ENCODE measurements around the gene RPH3AL.
"Not testable (repeated sequence)": the region's sequence is repeated elsewhere in the genome, so short reads cannot be mapped to it uniquely, and the experiment has no call there.

The RPH3AL gene

GRCh38 chr17:282000-282911 is 70.4 kb downstream of the RPH3AL start:
- DNase-seq (no peak), ATAC-seq (no peak)

- ATAC-seq (no peak), DNase-seq (no peak)
Observed at GRCh38 chr17:281365-281999, 71.1 kb downstream of the RPH3AL start.

- ATAC-seq (no peak), DNase-seq (no peak)
Observed at GRCh38 chr17:280901-281300, 71.7 kb downstream of the RPH3AL start.

- ATAC-seq (no peak), DNase-seq (no peak)
Observed at GRCh38 chr17:280216-280615, 72.4 kb downstream of the RPH3AL start.

- DNase-seq (no peak), ATAC-seq (no peak)
Observed at GRCh38 chr17:279776-280175, 72.8 kb downstream of the RPH3AL start.

GRCh38 chr17:279331-279730 is 73.3 kb downstream of the RPH3AL start:
- DNase-seq: no peak
- ATAC-seq: no peak

GRCh38 chr17:278676-279059 is 73.9 kb downstream of the RPH3AL start:
- ATAC-seq: no peak
- no peak for DNase-seq

- ATAC-seq: no peak
Observed at GRCh38 chr17:278055-278675, 74.4 kb downstream of the RPH3AL start.

GRCh38 chr17:274902-275301 is 77.7 kb downstream of the RPH3AL start:
- DNase-seq (no peak), ATAC-seq (no peak)

More at GRCh38 chr17:278055-278675, 74.4 kb downstream of the RPH3AL start:
- DNase-seq: no peak

- ATAC-seq: no peak
Observed at GRCh38 chr17:273981-274832, 78.4 kb downstream of the RPH3AL start.

GRCh38 chr17:272856-273255 is 79.8 kb downstream of the RPH3AL start:
- ATAC-seq, DNase-seq: not testable (repeated sequence)

More at GRCh38 chr17:273981-274832, 78.4 kb downstream of the RPH3AL start:
- DNase-seq: no peak

- not testable (repeated sequence) for ATAC-seq, DNase-seq
Observed at GRCh38 chr17:271928-272623, 80.5 kb downstream of the RPH3AL start.

- ATAC-seq: no peak
- DNase-seq: no peak
Observed at GRCh38 chr17:269616-270514, 82.7 kb downstream of the RPH3AL start.

GRCh38 chr17:266701-267667 is 85.6 kb downstream of the RPH3AL start:
- ATAC-seq (no peak), DNase-seq (no peak)

- ATAC-seq: no peak
Observed at GRCh38 chr17:266219-266618, 86.4 kb downstream of the RPH3AL start.

GRCh38 chr17:265718-266117 is 86.9 kb downstream of the RPH3AL start:
- DNase-seq (no peak), ATAC-seq (no peak)

More at GRCh38 chr17:266219-266618, 86.4 kb downstream of the RPH3AL start:
- DNase-seq: no peak

GRCh38 chr17:263773-264172 is 88.8 kb downstream of the RPH3AL start:
- no peak for ATAC-seq

GRCh38 chr17:263271-263670 is 89.3 kb downstream of the RPH3AL start:
- ATAC-seq: no peak
- no peak for DNase-seq

More at GRCh38 chr17:263773-264172, 88.8 kb downstream of the RPH3AL start:
- DNase-seq: no peak

- DNase-seq: no peak
- no peak for ATAC-seq
Observed at GRCh38 chr17:261635-262034, 91.0 kb downstream of the RPH3AL start.
